ENCODE results near the gene GUCA1A. TPM values are rescaled to one million over a fixed set of nuclear protein-coding genes. Genes with fewer than 3 reads are reported as not detected.
A peak's percentile ranks its signal among the peaks of the same experiment; 100 is the strongest.

GUCA1A gene
- polyA plus RNA-seq, 1 experiment, result 0.20 TPM

DNA sequence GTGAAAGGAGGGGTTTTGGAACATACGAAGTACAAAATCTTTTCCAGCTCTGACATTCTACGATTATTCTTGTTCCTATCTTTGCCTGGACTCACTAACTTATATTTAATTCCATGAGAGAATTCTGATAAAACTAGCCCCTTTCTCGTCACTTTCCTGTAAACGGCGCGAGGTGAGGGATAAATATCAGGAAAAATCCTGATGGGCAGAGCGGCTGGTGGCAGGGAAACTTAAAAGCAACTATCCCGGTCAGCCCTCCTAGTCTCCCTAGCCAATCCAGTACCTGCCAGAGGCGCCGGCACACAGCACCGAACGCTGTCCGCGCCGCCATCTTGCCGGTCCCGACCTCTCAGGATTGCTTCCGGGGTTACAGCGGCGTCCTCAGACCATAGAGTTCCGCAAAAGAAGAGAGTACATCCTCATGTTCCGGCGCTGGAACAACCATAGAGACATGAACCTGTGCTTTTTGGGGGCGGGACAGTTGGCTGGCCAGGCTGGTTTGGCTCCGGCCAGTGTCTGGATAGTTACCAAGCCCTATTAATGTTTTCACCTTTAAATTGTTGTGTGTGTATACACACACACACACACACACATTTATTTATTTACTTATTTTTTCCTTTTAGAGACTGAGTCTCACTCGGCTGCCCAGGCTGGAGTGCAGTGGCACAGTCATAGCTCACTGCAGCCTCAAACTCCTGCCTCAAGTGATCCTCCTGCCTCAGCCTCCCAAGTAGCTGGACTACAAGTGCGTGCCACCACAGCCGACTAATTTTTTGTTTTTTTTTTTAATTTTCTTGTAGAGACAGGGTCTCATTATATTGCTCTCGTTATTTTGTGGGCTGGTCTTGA, 44.6 kb downstream of the GUCA1A start, which contains the start of gene MRPS10:
Gene MRPS10 (minus strand): TSS at position 343 of the 849 bp plus-strand sequence. CDS start 12 bp downstream, at position 331.
- CTCF ChIA-PET, result interaction anchor here (0.6 to 4.9 kb wide), 4 partner anchors 8 to 330 kb away, joined by 3 to 49 read pairs (median 3); no protein-coding TSS in a partner anchor
- peaks cover 2% of the 10 kb centered on the region for H3K36me3 ChIP-seq (ENCODE audit: control insufficient read depth, insufficient read depth, low read length)
- H3K4me3 ChIP-seq (ENCODE audit: low read depth, low read length), result peak within 1 kb of the TSS; percentile 83
- POLR2A ChIA-PET, result interaction anchor here (0.6 kb wide), 1 partner anchor 330 kb away, joined by 3 read pairs; no protein-coding TSS in a partner anchor
- DNase-seq (ENCODE audit: low read depth), result peak; percentile 57
- H3K27me3 ChIP-seq (ENCODE audit: control insufficient read depth, insufficient read depth, low read length), result no peaks in the 10 kb centered on the region
- TF ChIP-seq, protein P1, sequence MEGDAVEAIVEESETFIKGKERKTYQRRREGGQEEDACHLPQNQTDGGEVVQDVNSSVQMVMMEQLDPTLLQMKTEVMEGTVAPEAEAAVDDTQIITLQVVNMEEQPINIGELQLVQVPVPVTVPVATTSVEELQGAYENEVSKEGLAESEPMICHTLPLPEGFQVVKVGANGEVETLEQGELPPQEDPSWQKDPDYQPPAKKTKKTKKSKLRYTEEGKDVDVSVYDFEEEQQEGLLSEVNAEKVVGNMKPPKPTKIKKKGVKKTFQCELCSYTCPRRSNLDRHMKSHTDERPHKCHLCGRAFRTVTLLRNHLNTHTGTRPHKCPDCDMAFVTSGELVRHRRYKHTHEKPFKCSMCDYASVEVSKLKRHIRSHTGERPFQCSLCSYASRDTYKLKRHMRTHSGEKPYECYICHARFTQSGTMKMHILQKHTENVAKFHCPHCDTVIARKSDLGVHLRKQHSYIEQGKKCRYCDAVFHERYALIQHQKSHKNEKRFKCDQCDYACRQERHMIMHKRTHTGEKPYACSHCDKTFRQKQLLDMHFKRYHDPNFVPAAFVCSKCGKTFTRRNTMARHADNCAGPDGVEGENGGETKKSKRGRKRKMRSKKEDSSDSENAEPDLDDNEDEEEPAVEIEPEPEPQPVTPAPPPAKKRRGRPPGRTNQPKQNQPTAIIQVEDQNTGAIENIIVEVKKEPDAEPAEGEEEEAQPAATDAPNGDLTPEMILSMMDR (IDR thresholded peaks at IDR 0.05; ENCODE audit: insufficient read depth, low read depth, low read length), result no peak

DNA sequence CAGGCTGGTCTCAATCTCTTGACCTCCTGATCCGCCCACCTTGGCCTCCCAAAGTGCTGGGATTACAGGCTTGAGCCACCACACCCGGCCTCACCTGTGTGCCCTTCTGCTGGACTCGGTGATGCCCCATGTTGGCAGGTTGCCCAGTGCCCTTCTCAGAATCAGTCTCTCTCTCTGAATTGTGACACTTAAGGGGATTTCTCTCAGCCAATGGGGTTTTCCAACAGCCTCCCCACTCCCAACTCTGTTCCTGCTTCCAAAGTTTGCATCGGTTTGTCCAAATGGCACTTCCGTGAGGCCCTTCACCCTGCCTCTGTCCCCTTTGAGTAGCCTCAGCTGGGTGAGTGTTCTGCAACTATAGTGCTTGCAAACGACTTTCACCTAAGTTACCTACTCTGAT, 47.6 kb downstream of the GUCA1A start:
- H3K4me3 ChIP-seq (ENCODE audit: low read depth, low read length), result no peak overlapping the region
- DNase-seq (ENCODE audit: low read depth), result no peak
- TF ChIP-seq, protein P1 (IDR thresholded peaks at IDR 0.05; ENCODE audit: insufficient read depth, low read depth, low read length), result no peak
- no peaks in the 10 kb centered on the region for H3K27me3 ChIP-seq (ENCODE audit: control insufficient read depth, insufficient read depth, low read length)
- CTCF ChIA-PET, result no interaction called here
- POLR2A ChIA-PET, result no interaction called here
- H3K36me3 ChIP-seq (ENCODE audit: control insufficient read depth, insufficient read depth, low read length), result no peaks in the 10 kb centered on the region

DNA sequence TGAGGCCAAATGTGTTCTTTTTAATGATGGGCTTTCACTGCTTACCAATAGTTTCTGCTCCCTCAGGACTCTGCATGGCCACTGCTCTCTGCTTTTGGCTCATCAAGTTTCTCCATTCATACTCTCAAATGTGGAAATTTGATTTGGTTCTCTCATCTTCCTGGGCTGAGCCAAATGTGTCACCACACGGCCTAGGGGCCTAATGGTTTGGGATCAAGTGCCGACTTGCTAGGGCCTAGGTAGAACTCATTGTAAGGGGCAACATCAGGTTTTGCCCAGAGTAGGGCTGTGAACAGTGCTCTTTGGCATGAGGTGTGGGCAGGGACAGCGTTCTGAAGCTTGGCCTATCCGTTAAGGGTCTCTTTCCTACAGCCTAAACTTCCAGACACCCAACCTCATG, 48.4 kb downstream of the GUCA1A start:
- CTCF ChIA-PET, result no interaction called here
- POLR2A ChIA-PET, result no interaction called here
- Histone ChIP-seq H3K4me3 (ENCODE audit: low read depth, low read length) (no peak overlapping the region), H3K36me3 (ENCODE audit: control insufficient read depth, insufficient read depth, low read length) (no peaks in the 10 kb centered on the region), H3K27me3 (ENCODE audit: control insufficient read depth, insufficient read depth, low read length) (no peaks in the 10 kb centered on the region)
- TF ChIP-seq, protein P1 (IDR thresholded peaks at IDR 0.05; ENCODE audit: insufficient read depth, low read depth, low read length), result no peak
- DNase-seq (ENCODE audit: low read depth), result no peak

DNA sequence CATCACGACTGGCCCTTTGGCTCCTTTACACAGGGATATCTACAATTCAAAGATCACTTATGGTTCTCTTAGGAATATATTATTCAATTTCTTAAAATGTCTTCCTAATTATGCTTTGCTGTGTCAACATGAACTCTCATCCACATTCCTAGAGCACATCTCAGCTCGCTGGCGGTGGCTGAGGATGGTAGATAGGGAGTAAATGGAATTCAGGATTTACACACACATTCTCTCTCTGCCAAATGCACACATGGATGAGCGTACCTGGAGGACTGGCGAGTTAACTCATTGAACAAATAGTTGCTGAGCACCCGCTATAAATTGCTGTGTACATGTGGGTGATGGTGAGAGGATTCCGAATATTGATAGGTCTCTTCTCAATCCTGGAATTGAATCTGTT, 49.3 kb downstream of the GUCA1A start:
- POLR2A ChIA-PET, result no interaction called here
- Histone ChIP-seq H3K4me3 (ENCODE audit: low read depth, low read length) (no peak overlapping the region), H3K36me3 (ENCODE audit: control insufficient read depth, insufficient read depth, low read length) (no peaks in the 10 kb centered on the region), H3K27me3 (ENCODE audit: control insufficient read depth, insufficient read depth, low read length) (no peaks in the 10 kb centered on the region)
- CTCF ChIA-PET, result no interaction called here
- no peak for DNase-seq (ENCODE audit: low read depth)
- TF ChIP-seq, protein P1 (IDR thresholded peaks at IDR 0.05; ENCODE audit: insufficient read depth, low read depth, low read length), result no peak

DNA sequence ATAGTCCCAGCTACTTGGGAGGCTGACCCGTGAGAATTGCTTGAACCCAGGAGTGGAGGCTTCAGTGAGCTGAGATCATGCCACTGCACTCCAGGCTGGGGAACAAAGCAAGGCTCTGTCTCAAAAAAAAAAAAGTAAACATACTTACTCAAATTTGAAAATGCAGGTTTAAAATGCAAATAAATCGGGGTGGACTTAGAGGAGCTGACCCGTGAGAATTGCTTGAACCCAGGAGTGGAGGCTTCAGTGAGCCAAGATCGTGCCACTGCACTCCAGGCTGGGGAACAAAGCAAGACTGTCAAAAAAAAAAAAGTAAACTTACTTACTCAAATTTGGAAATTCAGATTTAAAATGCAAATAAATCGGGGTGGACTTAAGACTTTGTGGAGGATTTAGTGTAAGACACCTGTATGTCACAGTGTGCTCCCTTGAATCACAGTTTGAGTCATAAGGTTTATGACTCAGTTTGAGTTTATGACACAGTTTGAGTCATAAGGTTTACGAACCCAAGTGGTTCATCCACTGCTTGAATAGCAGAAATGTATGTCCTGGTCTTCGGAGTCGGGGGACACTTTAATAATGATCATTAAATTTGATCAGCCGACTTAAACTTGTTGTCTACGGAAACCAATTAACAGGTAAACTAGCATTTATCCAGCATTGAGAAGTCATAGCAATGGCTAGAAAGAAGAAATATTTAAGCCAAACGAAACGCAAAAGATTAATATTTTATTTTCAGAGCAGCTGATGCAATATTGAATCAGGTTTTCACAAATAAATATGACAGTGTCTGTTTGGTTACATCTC, 51.3 kb downstream of the GUCA1A start:
- peaks cover 1% of the 10 kb centered on the region; the same call in 1 of the 2 replicates for H3K36me3 ChIP-seq (ENCODE audit: control insufficient read depth, insufficient read depth, low read length)
- H3K27me3 ChIP-seq (ENCODE audit: control insufficient read depth, insufficient read depth, low read length), result no peaks in the 10 kb centered on the region
- DNase-seq (ENCODE audit: low read depth), result peak; percentile 74
- H3K4me3 ChIP-seq (ENCODE audit: low read depth, low read length), result no peak overlapping the region
- TF ChIP-seq, protein P1 (IDR thresholded peaks at IDR 0.05; ENCODE audit: insufficient read depth, low read depth, low read length), result no peak
- POLR2A ChIA-PET, result interaction anchor here (0.6 kb wide), 1 partner anchor 704 kb away, joined by 6 read pairs; no protein-coding TSS in a partner anchor
- CTCF ChIA-PET, result no interaction called here
